OCI-LY3 (cell line): ENCODE measurements around the gene AIRE.

Experiments used
- H2AFZ ChIP-seq: fragments of 200-600, 300-600 bp; shearing (Covaris generic); 2 replicates; pipeline ENCODE4 v1.6.0; 2014; ENCODE audit warnings: antibody characterized with exemption, low read depth, low read length
- H3K27ac ChIP-seq: fragments of 200-600, 300-600 bp; sonication (generic); 2 replicates; pipeline ENCODE4 v1.5.1; 2014; ENCODE audit warnings: mild to moderate bottlenecking, low read length, moderate library complexity, mixed read lengths
- H3K27me3 ChIP-seq: fragments of 200-600, 300-600 bp; sonication (generic); 2 replicates; pipeline ENCODE4 v1.6.1; 2014; ENCODE audit warnings: low read depth, low read length, mixed read lengths
- H3K36me3 ChIP-seq: fragments of 200-600, 300-600 bp; sonication (generic); replicated peaks from 2 replicates; pipeline ENCODE3; 2014; ENCODE audit warnings: low read depth, low read length, mixed read lengths
- H3K4me1 ChIP-seq: fragments of 300-600, 200-600 bp; sonication (generic); 2 replicates; pipeline ENCODE4 v1.6.1; 2014; ENCODE audit warnings: low read length, mixed read lengths
- H3K4me2 ChIP-seq: fragments of 200-600, 300-600 bp; sonication (generic); 2 replicates; pipeline ENCODE4 v1.6.1; 2014; ENCODE audit warnings: low read length, mixed read lengths
- H3K4me3 ChIP-seq: fragments of 300-600, 200-600 bp; sonication (generic); 2 replicates; pipeline ENCODE4 v1.5.1; 2014; ENCODE audit warnings: antibody characterized with exemption, mild to moderate bottlenecking, low read length, moderate library complexity
- H3K79me2 ChIP-seq: fragments of 300-600, 200-600 bp; shearing (Covaris generic); 2 replicates; pipeline ENCODE4 v1.6.1; 2014; ENCODE audit warnings: mild to moderate bottlenecking, low read length, mixed read lengths
- H3K9ac ChIP-seq: fragments of 300-600, 200-600 bp; shearing (Covaris generic); 2 replicates; pipeline ENCODE4 v1.6.0; 2014; ENCODE audit warnings: mild to moderate bottlenecking, low read length, moderate library complexity
- H3K9me3 ChIP-seq: fragments of 200-600, 300-600 bp; shearing (Covaris generic); 2 replicates; pipeline ENCODE4 v1.6.1; 2014; ENCODE audit warnings: low read length, mixed read lengths; ENCODE audit not compliant: insufficient read depth
- H4K20me1 ChIP-seq: fragments of 200-600, 300-600 bp; sonication (generic); 2 replicates; pipeline ENCODE4 v1.6.1; 2016; ENCODE audit warnings: low read length, mixed read lengths; ENCODE audit not compliant: insufficient read depth
- EZH2phosphoT487 ChIP-seq: fragments of 200-600 bp; shearing (Covaris generic); IDR thresholded peaks from 2 replicates; pipeline ENCODE4 v1.6.1; 2018; ENCODE audit warnings: antibody characterized with exemption, mixed run types, low read depth
- TF ChIP-seq, protein P1 (sequence below): fragments of 200-600, 300-600 bp; sonication (generic); IDR thresholded peaks from 2 replicates; pipeline ENCODE4 v1.5.1; 2014; ENCODE audit warnings: antibody characterized with exemption, low read length, low read depth

The AIRE gene

DNA sequence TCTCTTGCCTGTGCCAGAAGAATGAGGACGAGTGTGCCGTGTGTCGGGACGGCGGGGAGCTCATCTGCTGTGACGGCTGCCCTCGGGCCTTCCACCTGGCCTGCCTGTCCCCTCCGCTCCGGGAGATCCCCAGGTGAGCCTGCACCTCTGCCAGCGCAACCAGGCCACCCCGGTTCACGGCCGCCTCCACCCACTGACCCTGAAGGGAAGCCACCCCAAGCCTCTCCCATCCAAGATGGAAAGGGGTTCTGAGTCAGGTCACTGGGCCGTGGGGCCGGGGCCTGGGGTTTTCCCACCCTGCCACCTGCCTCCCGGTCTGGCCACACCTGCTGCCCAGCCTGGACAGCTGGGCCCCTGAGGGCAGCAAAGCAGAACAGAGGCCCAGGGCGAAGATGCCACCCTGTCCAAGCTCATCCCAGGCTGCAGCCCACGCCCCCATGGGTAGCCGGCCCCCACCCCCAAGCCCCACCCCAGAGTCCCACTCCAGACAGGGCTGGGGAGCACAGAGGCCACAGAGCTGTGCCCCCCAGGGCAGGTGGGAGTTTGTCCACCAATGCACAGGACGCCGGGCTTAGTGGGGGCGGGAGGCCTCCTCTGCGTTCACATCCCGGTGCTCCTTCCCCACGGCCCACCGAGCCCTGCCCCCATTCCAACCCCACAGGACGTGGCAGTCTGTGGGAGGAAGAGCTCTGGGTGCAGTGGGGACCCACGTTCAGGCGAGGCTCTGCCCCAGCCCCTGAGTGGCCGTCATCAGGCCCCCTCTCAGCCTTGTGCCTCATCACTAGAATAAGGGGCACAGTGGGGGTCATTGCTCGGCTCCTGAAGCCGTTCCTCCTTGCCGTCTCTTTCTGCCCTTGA lies 5.6 kb downstream of the AIRE start:
- H3K9me3 ChIP-seq, result no peaks in the 10 kb centered on the region

DNA sequence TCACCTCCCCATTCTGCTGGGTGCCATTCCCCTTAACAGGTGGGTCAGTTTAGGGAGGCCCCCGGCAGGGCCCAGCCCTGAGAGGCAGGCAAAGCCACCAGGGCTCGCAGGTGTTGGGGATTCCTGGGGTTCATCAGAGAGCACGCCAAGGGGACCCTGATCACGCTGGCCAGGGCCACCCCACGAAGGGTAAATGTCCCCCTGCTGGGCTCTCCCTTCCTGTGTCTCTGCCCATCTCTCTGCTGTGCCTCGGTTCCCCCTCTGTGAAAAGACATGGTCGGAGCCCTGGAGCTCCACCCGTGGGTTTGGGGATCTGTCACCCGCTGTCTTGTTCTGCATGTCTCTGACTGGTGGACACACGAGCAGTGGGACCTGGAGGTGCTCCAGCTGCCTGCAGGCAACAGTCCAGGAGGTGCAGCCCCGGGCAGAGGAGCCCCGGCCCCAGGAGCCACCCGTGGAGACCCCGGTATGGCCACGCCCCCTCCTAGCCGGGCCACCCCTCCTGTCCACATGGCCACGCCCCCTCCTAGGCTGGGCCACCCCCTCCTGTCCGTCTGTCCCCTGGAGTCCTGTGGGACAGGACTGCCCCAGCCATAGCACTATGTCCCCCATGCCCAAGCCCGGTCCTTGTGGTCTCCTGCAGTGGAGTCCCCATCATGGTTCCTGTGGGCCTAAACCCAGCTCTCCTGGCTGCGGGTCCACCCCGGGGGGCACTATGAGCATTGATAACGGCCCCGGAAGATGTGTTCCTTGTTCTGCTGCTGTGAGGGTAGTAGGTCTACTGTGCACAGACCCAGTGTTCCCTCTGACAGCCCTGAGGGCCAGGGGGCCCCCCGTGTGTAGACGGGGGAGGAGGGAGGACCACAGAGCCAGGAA lies 6.5 kb downstream of the AIRE start:
- H3K27ac ChIP-seq, result no peak overlapping the region
- no peaks in the 10 kb centered on the region for H3K79me2 ChIP-seq
- no peak overlapping the region for H3K9ac ChIP-seq
- H4K20me1 ChIP-seq, result no peaks in the 10 kb centered on the region
- no peak overlapping the region for H3K4me3 ChIP-seq
- no peaks in the 10 kb centered on the region for H3K36me3 ChIP-seq
- H3K4me1 ChIP-seq, result peaks cover 57% of the 10 kb centered on the region
- peak overlapping the region; percentile 45; the same call in 1 of the 2 replicates for H3K4me2 ChIP-seq
- no peaks in the 10 kb centered on the region for H3K9me3 ChIP-seq
- H2AFZ ChIP-seq, result no peak overlapping the region
- TF ChIP-seq, protein P1, sequence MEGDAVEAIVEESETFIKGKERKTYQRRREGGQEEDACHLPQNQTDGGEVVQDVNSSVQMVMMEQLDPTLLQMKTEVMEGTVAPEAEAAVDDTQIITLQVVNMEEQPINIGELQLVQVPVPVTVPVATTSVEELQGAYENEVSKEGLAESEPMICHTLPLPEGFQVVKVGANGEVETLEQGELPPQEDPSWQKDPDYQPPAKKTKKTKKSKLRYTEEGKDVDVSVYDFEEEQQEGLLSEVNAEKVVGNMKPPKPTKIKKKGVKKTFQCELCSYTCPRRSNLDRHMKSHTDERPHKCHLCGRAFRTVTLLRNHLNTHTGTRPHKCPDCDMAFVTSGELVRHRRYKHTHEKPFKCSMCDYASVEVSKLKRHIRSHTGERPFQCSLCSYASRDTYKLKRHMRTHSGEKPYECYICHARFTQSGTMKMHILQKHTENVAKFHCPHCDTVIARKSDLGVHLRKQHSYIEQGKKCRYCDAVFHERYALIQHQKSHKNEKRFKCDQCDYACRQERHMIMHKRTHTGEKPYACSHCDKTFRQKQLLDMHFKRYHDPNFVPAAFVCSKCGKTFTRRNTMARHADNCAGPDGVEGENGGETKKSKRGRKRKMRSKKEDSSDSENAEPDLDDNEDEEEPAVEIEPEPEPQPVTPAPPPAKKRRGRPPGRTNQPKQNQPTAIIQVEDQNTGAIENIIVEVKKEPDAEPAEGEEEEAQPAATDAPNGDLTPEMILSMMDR, result no peak
- no peak for TF ChIP-seq EZH2phosphoT487
- no peaks in the 10 kb centered on the region for H3K27me3 ChIP-seq

More for the DNA sequence above, 5.6 kb downstream of the AIRE start:
- Histone ChIP-seq H3K27me3 (no peaks in the 10 kb centered on the region), H3K27ac (no peak overlapping the region), H3K36me3 (no peaks in the 10 kb centered on the region), H4K20me1 (no peaks in the 10 kb centered on the region), H3K4me1 (peaks cover 58% of the 10 kb centered on the region), H3K4me2 (peak overlapping the region; percentile 45), H2AFZ (no peak overlapping the region), H3K79me2 (no peaks in the 10 kb centered on the region), H3K4me3 (no peak overlapping the region; the same call in 1 of the 2 replicates), H3K9ac (no peak overlapping the region)
- TF ChIP-seq, protein P1, result no peak
- no peak for TF ChIP-seq EZH2phosphoT487

DNA sequence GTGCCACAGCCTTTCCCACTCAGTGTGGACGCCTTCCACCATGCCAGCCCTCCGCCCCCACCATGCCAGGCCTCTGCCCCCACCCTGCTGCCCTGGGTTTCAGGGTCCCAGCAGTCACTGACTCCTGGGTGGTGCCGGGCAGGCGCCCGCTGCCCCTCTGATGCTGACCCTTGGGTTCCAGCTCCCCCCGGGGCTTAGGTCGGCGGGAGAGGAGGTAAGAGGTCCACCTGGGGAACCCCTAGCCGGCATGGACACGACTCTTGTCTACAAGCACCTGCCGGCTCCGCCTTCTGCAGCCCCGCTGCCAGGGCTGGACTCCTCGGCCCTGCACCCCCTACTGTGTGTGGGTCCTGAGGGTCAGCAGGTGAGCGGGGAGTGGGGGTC lies 7.1 kb downstream of the AIRE start:
- Histone ChIP-seq H3K4me3 (no peak overlapping the region), H4K20me1 (no peaks in the 10 kb centered on the region), H3K9me3 (no peaks in the 10 kb centered on the region), H3K4me1 (peaks cover 58% of the 10 kb centered on the region), H3K27me3 (no peaks in the 10 kb centered on the region), H3K36me3 (no peaks in the 10 kb centered on the region), H3K9ac (no peak overlapping the region), H3K27ac (no peak overlapping the region), H3K4me2 (no peak overlapping the region), H2AFZ (no peak overlapping the region), H3K79me2 (no peaks in the 10 kb centered on the region)
- TF ChIP-seq, protein P1, result no peak
- no peak for TF ChIP-seq EZH2phosphoT487
